Neural crest cell (in vitro differentiated cells): ENCODE data around the gene DDA1. TPM values are rescaled to one million over a fixed set of nuclear protein-coding genes. Genes with fewer than 3 reads are reported as not detected.
A peak's percentile ranks its signal among the peaks of the same experiment; 100 is the strongest.

Experiments
- DNase-seq: peaks from one replicate; pipeline ENCODE4 v3.0.0; 2021; ENCODE audit warnings: low read depth, mixed read lengths, low spot score
- H3K27ac Mint-ChIP-seq: one replicate; pipeline ENCODE4 v1.8.0; 2021; ENCODE audit warnings: mild to moderate bottlenecking, mixed read lengths; ENCODE audit not compliant: unreplicated experiment
- H3K27me3 Mint-ChIP-seq: 2 replicates; pipeline ENCODE4 v1.8.0; 2021; ENCODE audit warnings: low read depth, mild to moderate bottlenecking, mixed read lengths
- H3K36me3 Mint-ChIP-seq: 2 replicates; pipeline ENCODE4 v1.8.0; 2021; ENCODE audit warnings: low read depth, mild to moderate bottlenecking, mixed read lengths
- H3K4me1 Mint-ChIP-seq: 2 replicates; pipeline ENCODE4 v1.8.0; 2021; ENCODE audit warnings: mixed read lengths
- H3K4me3 Mint-ChIP-seq: one replicate; pipeline ENCODE4 v1.8.0; 2021; ENCODE audit warnings: mild to moderate bottlenecking, mixed read lengths
- H3K9me3 Mint-ChIP-seq: 2 replicates; pipeline ENCODE4 v1.8.0; 2021; ENCODE audit warnings: mixed read lengths
- total RNA-seq: library from RNA; stranded (reverse); gene quantifications from 2 replicates; pipeline ENCODE4 v1.2.1, GENCODE V29; 2021
- TF ChIP-seq, protein P1 (sequence below): fragments of 200-600 bp; sonication (generic); conservative IDR thresholded peaks from 2 replicates; pipeline ENCODE4 v1.5.0; 2021; ENCODE audit warnings: antibody characterized with exemption, mild to moderate bottlenecking

Gene DDA1
- total RNA-seq, 1 donor from 2014 or later = 44.9 TPM

DNA sequence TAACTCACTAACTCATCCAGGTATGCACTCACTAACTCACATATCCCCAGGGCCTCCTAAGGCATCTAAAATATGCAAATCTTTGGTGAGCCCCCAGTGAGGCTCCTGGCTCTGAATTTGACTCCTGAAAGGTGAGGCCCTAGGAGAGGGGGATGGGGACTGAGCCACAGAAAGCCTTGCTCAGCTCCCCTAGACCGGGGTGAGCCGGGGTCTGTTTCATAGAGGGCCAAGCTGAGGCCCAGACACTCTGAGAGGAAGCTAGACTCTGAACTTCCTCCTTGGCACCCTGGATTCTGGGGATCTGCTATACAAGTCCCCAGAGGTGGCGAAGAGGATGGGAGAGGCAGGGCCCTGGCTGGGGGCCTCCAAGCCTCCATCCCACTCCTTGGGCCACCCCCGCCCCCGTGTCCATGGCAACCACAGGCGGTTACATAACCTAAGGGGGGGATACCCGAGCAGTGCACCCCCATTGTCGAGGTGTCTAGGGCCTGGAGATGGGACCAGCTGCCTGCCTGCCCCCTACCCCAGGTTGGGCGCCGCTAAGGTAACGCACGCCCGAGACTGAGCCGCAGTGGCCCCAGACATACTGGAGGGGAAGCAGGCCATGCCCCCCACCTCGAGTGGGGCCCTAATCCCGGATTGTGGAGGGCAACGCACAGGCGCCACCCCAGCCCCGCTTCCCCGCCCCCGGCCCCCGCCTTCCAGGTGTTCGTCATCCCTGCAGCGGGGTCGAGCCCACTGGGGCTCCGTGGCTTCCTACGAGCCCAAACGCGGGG is 6.8 kb upstream of the DDA1 start:
- Mint-ChIP-seq H3K4me3 (peak overlapping the region; percentile 82), H3K36me3 (peaks cover 7% of the 10 kb centered on the region), H3K27me3 (peaks cover 3% of the 10 kb centered on the region), H3K27ac (no peak overlapping the region), H3K9me3 (no peaks in the 10 kb centered on the region), H3K4me1 (peaks cover 27% of the 10 kb centered on the region)
- DNase-seq = no peak
- TF ChIP-seq, protein P1, sequence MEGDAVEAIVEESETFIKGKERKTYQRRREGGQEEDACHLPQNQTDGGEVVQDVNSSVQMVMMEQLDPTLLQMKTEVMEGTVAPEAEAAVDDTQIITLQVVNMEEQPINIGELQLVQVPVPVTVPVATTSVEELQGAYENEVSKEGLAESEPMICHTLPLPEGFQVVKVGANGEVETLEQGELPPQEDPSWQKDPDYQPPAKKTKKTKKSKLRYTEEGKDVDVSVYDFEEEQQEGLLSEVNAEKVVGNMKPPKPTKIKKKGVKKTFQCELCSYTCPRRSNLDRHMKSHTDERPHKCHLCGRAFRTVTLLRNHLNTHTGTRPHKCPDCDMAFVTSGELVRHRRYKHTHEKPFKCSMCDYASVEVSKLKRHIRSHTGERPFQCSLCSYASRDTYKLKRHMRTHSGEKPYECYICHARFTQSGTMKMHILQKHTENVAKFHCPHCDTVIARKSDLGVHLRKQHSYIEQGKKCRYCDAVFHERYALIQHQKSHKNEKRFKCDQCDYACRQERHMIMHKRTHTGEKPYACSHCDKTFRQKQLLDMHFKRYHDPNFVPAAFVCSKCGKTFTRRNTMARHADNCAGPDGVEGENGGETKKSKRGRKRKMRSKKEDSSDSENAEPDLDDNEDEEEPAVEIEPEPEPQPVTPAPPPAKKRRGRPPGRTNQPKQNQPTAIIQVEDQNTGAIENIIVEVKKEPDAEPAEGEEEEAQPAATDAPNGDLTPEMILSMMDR = no peak

DNA sequence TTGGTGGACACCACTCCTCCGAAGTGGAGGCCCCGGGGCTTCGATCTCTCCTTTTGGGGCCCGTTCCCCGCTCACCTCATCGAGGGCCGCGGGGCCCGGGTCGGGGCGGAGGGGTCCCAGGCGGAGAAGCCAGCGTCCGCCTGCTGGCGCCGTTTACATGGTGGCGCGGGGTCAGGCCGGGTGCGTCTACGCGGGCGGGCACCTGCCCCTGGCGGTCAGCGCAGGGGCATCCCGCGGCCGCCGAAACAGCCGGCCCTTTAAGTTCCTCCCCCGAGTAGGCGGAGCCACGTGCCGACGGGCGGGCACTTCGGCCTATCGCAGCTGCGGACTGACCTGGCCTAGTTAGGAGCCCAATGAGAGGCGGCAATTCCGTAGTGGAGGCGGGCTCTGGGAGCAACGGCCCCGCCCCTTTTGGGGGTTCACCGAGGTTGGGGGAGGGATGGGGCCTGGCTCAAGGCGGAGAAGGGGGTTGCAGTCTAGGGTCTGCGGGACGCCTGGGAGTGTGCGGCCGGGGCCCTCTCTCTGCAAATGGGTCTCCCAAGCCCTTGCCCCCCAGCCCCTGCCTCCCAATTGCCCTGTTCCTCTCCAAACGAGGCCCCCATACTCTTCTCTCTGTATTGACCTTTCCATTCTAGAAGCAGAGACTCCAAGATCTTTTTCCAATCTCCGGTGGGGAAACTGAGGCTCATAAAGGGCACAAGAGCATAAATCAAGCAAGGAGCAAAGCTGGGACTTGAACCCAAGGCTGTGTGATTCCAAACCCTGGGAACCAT is 6.0 kb upstream of the DDA1 start, which contains the start of gene ABHD8:
TSS of gene ABHD8 (minus strand) at position 259 of the 773 bp plus-strand sequence. CDS start 1,809 bp downstream, outside the sequence.
- Mint-ChIP-seq H3K4me3 (peak within 1 kb of the TSS; percentile 97), H3K27ac (no peak within 1 kb of the TSS)
- peak; percentile 97 for DNase-seq

DNA sequence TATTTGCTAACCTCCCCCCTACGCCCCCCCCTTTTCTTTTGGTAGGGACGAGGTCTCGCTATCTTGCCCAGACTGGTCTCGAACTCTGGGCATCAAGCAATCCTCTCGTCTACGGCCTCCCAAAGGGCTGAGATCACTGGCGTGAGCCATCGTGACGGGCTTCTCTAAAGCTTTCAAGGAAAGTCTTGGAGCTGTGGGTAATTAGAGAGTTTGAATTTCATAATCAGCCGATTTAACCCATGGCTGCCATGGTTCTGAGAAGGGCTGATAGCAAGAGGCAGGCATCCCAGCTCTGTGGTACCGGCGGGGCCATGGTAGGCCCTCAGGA is 5.5 kb upstream of the DDA1 start:
- TF ChIP-seq, protein P1 = no peak
- no peaks in the 10 kb centered on the region for H3K9me3 Mint-ChIP-seq

More for the DNA sequence above, 6.0 kb upstream of the DDA1 start, which contains the start of gene ABHD8:
- Mint-ChIP-seq H3K4me1 (peaks cover 32% of the 10 kb centered on the region), H3K36me3 (peaks cover 3% of the 10 kb centered on the region), H3K27me3 (peaks cover 3% of the 10 kb centered on the region), H3K9me3 (no peaks in the 10 kb centered on the region)
- TF ChIP-seq, protein P1 = peak; percentile 73

DNA sequence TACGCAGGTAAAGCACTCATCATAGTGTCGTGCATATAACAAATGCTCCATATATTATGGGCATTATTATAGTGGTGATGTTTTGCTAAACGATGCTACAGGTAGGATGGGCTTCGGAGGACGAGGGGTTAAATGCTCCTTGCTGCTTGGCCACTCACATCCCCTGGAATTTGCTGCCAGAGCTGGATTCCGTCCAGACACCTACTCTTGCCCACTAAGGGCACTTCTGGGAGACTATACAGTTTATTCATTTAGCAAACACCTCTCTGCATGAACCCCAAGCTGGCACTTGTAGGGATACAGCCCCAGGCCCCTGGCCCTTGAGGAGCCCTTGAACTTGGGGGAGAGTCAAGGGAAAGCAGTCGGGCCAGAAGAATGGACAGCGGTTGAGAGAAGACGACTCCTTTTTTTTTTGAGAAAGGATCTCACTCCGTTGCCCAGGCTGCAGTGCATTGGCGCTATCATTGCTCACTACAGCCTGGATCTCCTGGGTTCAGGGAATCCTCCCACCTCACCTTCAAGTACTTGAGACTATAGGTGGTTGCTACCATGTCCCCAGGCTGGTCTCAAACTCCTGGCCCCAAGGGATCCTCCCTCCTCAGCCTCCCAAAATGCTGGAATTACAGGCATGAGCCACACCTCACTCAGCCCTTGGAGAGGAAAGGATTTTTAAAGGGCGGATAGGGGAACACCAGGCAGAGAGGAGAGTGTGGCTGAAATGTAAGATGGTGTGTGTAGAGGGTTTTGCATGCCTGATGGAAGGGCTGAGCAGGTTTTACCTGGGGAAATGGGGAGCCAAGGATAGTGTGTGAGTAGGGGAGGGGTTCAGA is 4.8 kb upstream of the DDA1 start:
- Mint-ChIP-seq H3K9me3 (no peaks in the 10 kb centered on the region), H3K27me3 (peaks cover 3% of the 10 kb centered on the region), H3K27ac (no peak overlapping the region), H3K4me1 (peaks cover 39% of the 10 kb centered on the region), H3K36me3 (no peaks in the 10 kb centered on the region), H3K4me3 (peak overlapping the region; percentile 97)
- no peak for DNase-seq
- TF ChIP-seq, protein P1 = no peak

More for the DNA sequence above, 5.5 kb upstream of the DDA1 start:
- H3K36me3 Mint-ChIP-seq = peaks cover under 1% of the 10 kb centered on the region
- peaks cover 3% of the 10 kb centered on the region for H3K27me3 Mint-ChIP-seq
- no peak overlapping the region for H3K27ac Mint-ChIP-seq
- peak overlapping the region; percentile 85 for H3K4me3 Mint-ChIP-seq
- DNase-seq = no peak
- H3K4me1 Mint-ChIP-seq = peaks cover 33% of the 10 kb centered on the region

DNA sequence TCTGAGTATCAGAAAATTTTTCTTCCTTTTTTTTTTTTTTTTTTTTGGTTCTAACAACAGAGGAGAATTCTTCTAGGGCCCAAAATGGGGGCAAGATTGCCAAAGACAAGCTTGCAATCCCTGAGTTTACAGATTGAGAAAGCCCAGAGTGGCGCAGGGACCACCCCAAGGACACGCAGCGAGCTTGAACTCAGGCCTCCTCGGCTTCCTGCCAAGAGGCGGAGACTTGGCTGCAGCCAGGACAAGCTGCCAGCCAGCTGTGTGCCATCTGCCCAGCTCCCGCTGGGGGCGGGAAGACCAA is 4.2 kb upstream of the DDA1 start:
- Mint-ChIP-seq H3K27me3 (peaks cover 3% of the 10 kb centered on the region), H3K9me3 (no peaks in the 10 kb centered on the region)
- no peak for DNase-seq

More for the DNA sequence above, 4.2 kb upstream of the DDA1 start:
- TF ChIP-seq, protein P1 = no peak
- Mint-ChIP-seq H3K36me3 (no peaks in the 10 kb centered on the region), H3K4me1 (peaks cover 42% of the 10 kb centered on the region), H3K27ac (no peak overlapping the region), H3K4me3 (peak overlapping the region; percentile 97)
